HG03457 (cell line): Measurements from ENCODE around the gene CRIP3.

Experiments used
- ATAC-seq: cut with Tn5 transposase; IDR thresholded peaks from one replicate; pipeline ENCODE4 v1.9.1; 2021; ENCODE audit warnings: moderate number of reproducible peaks; ENCODE audit not compliant: unreplicated experiment

CRIP3 gene

DNA sequence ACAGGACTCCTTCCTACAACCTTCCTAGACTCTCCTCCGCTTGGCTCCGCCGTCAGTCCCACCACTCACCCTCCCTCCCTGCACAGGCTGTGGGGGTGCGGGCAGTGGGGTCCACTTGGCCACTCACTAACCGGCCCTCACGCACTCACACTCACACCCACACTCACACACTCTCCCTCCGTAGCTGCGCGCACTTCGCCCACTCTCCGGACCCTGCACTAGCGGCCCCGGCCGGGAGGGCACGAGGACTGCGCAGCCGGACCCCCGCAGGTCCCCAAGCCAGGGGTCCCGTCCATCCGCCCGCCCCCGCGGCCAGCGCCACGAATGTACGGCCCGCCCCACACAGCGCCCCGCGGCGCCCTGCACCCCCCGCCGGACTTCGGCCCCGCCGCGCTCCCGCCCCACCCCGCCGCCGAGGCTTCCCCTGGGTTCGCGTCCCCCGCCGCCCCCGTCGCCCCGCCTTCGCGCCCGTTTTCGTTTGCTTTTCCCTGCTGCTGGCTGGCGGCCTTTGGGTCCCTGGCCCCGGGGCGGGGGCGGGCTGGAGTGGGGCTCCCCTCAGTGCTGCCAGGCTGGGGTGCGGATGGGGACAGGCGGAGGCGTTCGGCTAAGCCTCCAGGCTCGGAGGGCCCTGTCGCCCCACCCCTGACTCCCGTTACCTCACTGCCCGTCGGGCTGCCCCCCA lies 33.6 kb downstream of the CRIP3 start:
- no peak for ATAC-seq

DNA sequence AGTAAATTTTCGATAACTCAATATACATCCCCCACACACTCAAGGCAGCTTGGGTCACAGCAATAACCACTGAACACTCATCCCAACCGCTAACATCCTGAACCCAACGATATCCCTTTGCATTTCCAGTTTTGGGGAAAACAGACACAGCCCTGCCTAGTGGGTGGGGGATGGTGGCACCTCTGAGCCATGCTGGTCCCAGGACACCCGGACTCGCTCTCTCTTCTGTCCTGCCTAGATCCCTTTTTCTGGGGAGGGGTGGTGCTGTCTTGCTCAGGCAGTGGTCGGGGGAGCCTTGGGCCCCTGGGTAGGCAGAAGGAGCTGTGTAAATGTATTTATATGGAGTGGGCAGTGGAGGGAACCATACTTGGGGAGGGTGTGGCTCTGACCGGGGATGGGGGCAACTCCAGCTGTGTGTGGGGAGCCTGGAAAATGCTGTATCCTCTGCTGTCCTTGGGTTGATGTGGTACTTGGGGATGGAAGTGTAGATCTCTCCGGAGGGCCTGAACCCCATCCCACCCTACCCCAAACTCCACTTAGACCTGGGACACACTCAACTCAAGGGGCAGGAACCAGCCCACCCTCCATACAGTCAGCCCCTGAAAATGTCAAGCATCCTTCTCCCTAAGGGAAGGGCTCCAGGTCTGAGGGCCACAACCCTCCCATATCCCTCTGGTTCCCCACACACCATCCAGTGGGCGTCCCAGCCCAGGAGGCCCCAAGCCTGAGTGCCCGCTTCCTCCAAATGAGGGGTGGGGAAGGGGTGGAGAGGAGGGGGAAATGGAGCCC lies 34.3 kb downstream of the CRIP3 start:
- ATAC-seq, result no peak

DNA sequence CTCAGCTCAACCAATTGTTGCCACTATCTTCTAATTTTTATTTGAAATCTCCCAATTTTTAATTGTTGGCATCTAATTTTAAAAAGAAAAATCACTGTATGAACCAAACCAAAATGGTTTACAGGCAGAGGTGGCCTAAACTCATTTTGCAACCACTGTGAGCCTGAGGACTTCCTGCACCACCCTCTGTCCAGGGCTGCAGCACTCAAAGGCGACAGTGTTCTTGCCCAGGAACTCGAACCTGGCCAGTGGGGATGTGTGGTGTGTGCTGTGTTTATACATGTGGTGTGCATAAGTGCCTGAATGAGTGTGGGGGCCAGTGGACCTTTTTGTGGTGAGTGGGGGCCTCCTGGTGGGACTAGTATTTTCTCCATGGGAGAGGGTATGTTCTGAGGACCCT lies 34.9 kb downstream of the CRIP3 start:
- ATAC-seq, result no peak

DNA sequence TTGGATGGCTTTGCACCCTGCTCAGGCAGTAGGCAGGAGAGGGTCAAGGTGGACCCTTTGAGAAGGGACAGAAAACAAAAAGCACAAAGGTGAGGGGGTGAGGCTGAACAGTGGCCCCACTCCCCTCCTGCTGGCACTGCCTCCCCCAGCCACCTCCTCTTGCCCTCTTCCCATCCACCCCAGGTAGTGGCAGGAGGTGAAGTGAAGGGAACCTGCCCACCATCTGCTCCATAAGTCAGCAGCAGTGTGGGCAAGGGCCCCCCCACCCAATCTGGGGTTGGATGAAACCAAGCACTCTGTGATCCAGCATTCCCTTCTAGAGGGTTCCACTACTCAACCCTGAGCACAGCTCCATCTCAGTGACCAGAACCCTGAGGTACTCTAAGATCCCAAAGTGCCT lies 36.7 kb downstream of the CRIP3 start:
- no peak for ATAC-seq

DNA sequence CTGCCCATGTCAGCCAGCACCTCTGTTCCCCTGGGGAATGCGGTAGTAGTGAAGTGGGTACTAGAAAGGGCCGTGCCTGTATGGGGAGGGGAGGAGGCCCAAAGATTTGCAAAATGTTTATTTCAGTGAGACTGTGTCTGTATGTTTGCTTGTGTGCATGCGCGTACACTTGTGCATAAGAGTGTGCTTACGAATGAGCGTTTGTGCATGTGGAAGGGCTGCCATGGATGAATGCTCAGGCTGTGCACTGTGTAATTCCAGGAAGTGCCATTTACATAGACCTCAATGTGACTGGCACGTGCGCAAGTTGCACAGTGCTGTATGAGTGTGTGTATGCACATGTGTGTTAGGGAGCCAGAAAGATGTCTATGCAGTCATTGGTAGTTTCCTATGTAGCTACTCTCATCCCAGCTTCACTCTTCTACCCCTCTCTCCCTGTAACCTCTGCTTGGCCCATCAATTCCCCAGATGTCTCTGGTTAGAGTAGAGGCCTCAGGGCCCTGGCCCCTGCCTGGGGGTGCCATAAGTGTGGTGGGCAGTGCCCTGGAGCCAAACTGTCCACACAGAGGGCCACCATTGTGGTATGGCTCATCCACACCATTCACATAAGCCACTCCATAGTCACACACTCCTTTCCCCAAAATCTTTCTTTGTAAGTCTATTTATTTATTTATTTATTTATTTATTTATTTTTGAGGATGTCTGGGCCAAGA lies 37.4 kb downstream of the CRIP3 start:
- no peak for ATAC-seq

DNA sequence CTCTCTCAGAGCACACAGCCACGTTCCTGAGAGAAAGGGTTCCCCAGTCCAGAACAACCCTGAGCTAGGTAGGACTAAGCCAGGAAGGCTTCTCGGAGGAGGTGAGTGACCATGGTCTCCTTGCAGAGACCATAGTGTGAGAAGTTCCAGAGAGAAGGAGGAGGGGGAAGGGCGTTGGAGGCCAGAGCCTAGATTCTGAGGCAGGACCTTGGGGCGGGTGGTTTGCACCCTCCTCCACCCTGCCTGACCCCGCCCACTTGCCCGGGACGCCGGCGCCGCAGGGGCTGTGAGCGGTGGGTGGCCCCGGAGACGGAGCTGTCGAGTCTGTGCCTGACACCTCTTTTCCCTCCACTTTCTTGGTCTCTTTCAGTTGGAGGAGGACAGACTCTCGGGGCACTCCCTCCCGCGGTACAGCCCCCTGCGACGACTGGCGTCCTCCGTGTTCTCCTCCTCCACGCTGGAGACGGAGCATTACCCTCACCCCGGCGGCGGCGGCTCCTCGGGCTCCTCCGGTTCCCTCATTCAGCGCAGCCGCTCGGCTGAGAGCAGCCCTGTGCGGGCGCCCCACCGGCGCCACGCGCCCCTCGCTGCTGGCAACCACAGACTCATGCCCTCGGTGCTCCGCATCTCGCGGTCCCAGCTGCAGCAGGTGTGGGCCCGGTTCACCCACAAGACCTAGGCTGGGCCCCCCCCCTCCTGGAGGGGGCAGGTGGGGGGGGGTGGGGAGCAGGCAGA lies 39.2 kb downstream of the CRIP3 start:
- no peak for ATAC-seq

DNA sequence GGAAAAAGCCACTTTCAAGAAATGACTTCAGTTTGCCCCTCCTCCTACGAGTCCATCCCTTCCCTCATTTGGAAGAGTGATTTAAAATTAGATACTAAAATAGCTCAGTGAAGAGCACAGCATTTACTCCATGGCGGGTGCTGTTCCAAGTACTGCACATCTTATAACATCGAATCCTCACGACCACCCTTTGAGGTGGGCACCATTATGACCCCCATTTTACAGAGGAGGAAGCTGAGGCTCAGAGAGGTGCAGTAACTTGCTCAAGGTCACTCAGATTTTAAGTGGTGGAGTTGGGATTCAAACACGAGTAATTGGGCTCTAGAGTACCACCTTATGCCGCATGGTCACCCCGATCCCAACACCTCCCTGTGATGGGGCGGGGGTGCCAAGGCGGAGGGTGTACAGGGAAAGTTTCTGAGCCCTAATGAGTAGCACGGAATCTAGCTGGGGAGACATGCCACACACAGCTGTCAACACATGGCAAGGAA lies 39.8 kb downstream of the CRIP3 start:
- ATAC-seq, result no peak

DNA sequence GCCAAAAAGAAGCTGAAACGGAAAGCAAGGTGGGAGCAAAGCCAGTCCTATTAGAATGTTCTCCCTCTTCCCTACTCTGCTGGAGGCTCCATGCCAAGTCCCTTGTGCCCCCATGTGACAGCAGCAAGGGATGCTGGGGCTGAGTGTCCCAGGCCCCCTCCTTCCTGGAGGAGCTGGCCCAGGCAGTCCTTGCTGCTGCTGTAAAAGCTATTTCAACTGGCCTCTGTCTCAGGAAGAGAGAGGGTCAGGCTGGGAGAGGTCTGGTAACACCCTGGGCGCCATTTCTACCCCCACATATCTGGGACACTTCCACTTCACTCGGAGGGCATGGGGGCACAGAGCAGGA lies 40.3 kb downstream of the CRIP3 start:
- ATAC-seq, result no peak

DNA sequence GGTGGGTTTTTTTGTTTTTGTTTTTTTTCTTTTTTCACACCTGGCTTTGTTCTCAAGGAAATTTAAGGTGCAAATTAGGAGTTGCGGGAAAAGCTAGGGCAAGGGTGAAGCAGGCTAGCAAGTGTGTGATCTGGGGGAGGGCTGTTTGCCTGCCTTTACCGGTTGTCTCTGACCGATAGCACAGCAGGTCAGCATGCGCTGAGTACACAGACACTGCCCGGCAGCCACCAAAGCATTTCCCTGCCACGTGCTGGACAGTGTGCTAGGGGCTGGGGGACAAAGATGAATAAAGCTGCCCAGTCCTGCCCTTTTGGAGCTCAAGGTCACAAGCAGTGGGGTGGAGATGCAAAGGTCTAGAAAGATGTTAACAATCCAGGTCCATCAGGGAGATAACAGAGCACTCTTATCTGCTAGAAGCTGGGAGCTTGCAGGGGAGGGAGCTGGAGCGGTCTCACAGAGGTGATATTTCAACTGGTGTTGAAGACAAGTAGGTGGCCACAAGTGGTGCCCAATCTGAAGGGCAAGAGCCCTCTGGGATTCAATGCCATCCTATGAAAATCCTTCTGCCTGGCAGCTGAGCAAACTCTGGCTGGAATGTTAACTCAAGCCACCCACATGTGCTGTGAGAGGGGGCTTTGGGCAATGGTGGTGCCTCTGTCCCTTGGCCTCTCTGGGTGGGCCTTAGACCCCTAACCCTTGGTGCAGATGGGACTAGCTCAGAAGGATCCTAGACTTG lies 40.8 kb downstream of the CRIP3 start:
- ATAC-seq, result no peak

DNA sequence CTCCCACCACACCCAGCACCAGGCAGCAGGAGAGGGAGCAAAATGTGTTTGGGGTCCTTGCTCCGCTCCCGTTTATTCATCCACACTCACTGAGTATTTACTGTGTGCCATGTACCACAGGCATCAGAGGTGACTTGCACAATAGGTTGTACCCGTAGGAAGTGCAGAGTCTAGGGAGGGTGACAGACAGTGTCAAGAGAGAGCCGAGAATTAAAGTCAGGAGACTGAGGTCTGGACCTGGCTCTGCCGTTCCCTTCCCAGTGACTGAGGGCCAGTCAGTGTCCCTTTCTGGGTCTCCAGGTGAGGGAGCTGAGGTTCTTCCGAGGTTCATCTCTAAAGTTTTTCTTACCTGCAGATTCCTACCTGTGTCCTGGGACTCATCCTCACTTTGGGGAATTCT lies 43.1 kb downstream of the CRIP3 start:
- no peak for ATAC-seq

DNA sequence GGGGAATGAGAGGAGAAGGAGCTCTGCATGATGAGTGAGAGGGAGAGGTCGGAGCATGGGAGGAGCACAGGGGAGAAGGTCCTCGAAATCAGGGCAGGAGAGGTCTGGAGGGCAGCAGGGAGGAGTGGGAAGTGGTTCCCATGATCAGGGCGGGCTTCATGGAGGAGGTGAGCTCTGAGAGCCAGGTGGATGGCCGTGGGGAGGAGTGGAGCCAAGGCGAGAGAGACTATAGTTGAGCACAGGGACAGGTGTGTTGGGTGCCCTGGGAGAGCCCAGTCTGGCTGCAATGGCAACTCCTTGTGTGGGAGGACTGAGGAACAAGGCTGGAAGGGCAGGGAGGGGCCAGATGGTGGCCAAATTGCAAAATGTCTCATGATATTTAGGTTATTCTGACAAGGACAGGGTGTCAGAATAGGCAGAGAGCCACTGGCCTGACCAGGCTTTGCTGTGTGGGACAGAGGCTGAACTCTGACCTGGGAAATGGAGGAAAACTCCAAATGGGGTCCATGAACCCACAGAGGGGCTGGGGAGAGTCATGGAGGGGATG lies 44.0 kb downstream of the CRIP3 start:
- no peak for ATAC-seq

DNA sequence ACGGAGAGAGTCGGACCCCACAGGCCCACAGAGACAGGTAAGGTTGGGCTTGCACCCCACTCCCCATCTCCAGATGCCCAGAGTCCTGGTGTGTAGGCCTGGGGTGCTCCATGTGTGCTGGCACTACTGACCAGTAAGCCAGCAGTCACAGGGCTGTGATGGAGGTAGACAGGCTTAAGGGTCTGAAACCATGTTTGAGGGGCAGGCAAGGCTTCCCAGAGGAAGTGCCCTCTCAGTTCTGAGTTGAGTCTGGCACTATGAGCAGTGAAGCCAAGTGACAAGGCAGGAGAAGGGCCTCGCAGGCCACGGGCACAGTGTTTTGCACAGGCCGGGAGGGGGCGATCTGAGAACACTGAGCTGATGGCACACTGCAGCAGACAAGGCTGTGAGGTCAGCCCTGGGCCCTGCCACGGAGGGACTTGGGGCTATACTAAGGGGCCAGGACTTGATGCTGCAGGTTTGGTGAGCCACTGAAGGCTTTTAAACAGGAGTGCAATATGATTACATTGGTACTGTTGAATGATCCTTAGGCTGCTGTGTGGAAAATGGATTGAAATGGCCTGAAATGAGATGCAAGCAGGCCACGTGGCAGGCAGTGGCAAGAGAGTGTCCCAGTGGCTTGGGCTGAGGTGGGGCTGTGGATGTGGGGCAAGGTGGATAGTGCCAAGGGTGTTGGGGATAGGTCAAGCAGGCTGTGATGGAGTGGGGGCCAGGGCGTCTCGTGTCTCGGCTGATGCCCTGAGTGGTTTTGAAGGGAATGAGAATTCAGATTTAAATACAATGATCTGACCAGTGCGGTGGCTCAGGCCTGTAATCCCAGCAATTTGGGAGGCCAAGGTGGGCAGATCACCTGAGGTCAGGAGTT lies 45.1 kb downstream of the CRIP3 start:
- no peak for ATAC-seq

DNA sequence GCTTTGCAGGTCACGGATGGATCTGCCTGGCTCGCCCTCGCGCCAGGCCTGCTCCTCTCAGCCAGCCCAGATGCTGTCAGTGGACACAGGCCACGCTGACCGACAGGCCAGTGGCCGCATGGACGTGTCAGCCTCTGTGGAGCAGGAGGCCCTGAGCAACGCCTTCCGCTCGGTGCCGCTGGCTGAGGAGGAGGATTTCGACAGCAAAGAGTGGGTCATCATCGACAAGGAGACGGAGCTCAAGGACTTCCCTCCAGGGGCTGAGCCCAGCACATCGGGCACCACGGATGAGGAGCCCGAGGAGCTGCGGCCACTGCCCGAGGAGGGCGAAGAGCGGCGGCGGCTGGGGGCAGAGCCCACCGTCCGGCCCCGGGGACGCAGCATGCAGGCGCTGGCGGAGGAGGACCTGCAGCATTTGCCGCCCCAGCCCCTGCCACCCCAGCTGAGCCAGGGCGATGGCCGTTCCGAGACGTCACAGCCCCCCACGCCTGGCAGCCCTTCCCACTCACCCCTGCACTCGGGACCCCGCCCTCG lies 45.8 kb downstream of the CRIP3 start:
- ATAC-seq, result no peak

DNA sequence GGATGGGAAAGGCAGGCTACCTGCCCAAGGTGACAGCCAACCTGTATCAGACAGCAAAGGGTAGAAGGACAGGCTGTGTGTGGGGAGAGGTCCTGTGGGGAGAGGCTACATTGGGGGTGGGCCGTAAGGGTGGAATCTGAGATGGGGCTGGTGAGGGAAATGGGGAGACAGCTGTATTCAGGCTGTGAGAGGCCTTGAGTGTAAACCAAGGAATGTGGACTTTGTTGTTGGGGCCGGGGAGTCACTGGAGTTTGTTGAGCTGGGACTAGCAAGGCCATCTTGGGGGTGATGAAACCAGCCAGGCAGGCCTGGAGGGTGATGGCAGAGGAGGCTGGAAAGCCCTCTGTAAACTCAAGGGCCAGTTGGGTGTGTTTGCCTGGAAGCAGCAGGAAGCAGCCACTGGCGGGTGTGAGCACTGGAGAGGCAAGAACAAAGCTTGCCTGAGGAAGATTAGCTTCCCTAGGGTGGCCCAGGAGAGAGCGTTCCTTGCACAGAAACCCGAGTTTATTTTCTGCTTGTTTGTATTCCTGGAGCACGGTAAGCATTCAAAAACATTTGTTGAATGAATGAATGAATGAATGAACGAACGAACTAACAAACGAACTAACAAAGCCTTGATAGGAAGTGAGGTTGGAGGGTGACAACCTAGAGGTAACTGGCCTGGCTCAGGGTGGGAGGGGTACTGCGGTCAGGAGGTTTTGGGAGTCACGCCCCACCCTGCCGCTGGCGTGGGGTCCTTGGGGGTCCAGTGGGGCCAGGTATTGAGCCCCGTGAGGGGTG lies 46.4 kb downstream of the CRIP3 start:
- ATAC-seq, result no peak

DNA sequence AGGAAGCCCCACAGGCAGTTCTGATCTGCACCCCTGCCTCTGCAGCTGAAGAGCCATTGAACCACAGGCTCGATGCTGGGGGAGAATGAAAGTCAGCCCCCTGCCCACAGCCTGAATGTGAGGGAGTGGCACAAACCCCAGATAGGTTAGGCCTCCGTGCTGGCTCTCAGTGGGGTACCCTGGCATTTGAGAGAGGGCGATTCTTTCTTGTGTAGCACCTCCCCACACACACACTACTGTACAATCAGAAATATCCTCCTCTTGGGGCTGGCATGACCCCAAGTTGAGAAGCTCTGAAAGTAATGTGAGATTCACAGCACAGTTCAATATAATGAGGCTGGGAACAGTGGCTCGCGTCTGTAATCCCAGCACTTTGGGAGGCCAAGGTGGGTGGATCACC lies 47.4 kb downstream of the CRIP3 start:
- ATAC-seq, result no peak

DNA sequence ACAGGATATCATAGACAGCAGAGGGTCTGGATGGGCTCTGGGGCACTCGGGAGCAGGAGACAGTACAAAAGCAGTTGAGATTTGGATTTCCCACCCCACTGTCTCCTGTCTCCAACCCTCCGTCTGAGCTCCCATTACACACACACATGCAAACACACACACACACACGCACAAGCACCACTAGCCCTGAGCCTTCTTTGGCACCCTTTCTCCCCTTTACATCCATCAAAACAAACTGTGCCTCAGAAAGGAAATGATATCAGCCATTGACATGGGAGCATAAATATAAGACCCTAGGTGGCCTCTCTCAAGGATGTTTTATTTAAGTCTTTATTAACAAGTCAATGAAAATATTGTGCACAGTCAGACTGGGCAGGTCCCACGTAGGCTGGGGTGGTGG lies 47.8 kb downstream of the CRIP3 start:
- no peak for ATAC-seq

DNA sequence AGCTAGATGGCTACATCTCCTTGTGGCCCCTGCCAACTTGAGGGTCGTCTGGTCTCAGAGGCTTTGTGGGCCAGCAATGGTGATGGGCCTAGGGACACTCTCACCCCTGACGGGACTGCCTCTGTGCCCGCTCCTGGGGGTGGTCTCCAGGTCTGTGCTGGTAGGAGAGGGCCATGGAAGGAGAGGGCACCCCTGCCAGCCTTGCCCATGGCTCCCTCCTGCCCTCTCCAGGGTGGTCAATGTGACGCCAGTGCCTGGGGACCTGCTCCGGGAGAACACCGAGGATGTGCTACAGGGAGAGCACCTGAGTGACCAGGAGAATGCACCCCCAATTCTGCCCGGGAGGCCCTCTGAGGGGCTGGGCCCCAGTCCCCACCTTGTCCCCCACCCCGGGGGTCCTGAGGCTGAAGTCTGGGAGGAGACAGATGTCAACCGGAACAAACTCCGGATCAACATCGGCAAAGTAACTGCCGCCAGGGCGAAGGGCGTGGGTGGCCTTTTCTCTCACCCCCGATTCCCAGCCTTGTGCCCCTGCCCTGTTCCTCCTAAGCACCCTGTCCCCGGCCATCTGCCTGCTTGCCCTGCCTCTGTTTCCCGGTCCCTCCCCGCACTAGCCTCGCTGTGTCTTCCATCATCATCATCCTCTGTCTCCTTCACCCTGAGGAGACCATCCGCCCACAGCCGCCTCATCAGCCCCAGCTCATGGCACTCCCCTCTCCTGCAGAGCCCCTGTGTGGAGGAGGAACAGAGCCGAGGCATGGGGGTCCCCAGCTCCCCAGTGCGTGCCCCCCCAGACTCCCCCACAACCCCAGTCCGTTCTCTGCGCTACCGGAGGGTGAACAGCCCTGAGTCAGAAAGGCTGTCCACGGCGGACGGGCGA lies 49.6 kb downstream of the CRIP3 start:
- no peak for ATAC-seq
